Transverse colon (tissue), 4 donors: Measurements from ENCODE around the gene TRAF3.

Experiments used
- POLR2A ChIP-seq: fragments of 450-650 bp; IDR thresholded peaks from one replicate; pipeline ENCODE4 v1.6.1; 2016; ENCODE audit warnings: antibody characterized with exemption, mild to moderate bottlenecking, moderate library complexity
- POLR2AphosphoS5 ChIP-seq, 3 donors: sonication (generic); formaldehyde crosslinking; IDR thresholded peaks; one replicate each; pipeline ENCODE4 v1.6.1; 2016; ENCODE audit warnings: antibody characterized with exemption in 3 of 3
- TF ChIP-seq, protein P1 (sequence below), 5 experiments: fragments of 200-600 bp in 3 of 5; fragments of 450-650 bp in 2 of 5; sonication (generic) in 3 of 5; IDR thresholded peaks; 1 replicate in 2 of 5; 2 replicates in 3 of 5; pipeline ENCODE4 v1.5.1; 2016 to 2017; ENCODE audit warnings: antibody characterized with exemption in 5 of 5, inconsistent platforms in 3 of 5, mild to moderate bottlenecking in 2 of 5, moderate library complexity in 1 of 5

DNA sequence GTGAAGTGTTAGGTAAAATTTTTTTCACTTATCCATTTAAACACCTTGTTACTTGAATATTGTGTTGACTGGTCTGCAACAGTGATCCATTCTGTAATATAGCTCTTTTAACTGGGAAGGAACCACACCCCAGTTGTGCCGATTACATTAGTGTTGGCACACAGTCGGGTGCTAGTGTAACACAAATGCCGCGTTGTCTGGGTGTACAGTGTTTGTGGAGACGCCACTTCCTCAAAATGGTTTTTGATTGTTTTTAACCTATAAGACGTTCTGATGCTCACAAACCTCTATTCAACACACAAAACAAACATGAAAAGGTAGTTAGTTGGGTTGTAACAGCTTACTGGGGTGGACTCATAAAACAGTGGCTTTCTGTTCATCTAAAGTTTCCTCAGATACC lies 48.0 kb upstream of the TRAF3 start:
- TF ChIP-seq, protein P1, sequence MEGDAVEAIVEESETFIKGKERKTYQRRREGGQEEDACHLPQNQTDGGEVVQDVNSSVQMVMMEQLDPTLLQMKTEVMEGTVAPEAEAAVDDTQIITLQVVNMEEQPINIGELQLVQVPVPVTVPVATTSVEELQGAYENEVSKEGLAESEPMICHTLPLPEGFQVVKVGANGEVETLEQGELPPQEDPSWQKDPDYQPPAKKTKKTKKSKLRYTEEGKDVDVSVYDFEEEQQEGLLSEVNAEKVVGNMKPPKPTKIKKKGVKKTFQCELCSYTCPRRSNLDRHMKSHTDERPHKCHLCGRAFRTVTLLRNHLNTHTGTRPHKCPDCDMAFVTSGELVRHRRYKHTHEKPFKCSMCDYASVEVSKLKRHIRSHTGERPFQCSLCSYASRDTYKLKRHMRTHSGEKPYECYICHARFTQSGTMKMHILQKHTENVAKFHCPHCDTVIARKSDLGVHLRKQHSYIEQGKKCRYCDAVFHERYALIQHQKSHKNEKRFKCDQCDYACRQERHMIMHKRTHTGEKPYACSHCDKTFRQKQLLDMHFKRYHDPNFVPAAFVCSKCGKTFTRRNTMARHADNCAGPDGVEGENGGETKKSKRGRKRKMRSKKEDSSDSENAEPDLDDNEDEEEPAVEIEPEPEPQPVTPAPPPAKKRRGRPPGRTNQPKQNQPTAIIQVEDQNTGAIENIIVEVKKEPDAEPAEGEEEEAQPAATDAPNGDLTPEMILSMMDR (IDR thresholded peaks at IDR 0.05): no peak
- TF ChIP-seq POLR2A (no peak), POLR2AphosphoS5 (IDR thresholded peaks at IDR 0.05) (no peak)
